HCT116 (cell line): Measurements from ENCODE around the gene PFN2. TPM values are rescaled to one million over a fixed set of nuclear protein-coding genes. Genes with fewer than 3 reads are reported as not detected.

Experiments
- ATAC-seq: fragments of 200-7000 bp; cut with Tn5 transposase; 2 replicates; pipeline ENCODE4 v1.9.1; 2020; ENCODE audit warnings: mild to moderate bottlenecking, moderate library complexity
- BruUV-seq: library from RNA; stranded (reverse); fragments of 400-500 nt; replicated peaks from 2 replicates; lab custom pipeline; 2021; lab: Mats Ljungman, UMichigan
- CTCF ChIA-PET: fragments of 300-600 bp; sonication (Branson Sonifier 250); formaldehyde crosslinking; loops from one replicate; lab custom pipeline; 2021; ENCODE audit warnings: antibody characterized with exemption; lab: Charles Lee
- POLR2A ChIA-PET: fragments of 300-600, 350-600 bp; sonication (Branson Sonifier 250); formaldehyde crosslinking; loops from one replicate; lab custom pipeline; 2021; ENCODE audit warnings: antibody characterized with exemption; lab: Charles Lee
- RAD21 ChIA-PET, 2 experiments: fragments of 300-600 bp; sonication (Branson Sonifier 250); formaldehyde crosslinking; loops; one replicate each; lab custom pipeline; 2023; ENCODE audit warnings: low total read pairs in 2 of 2; ENCODE audit not compliant: uncharacterized antibody in 2 of 2, unreplicated experiment in 2 of 2, low non-redundant PET in 1 of 2; lab: Charles Lee
- DNase-seq: peaks from one replicate; pipeline ENCODE4 v3.0.0-alpha.2; 2010; ENCODE audit warnings: low read depth, low spot score
- H2AFZ ChIP-seq: fragments of 200-600 bp; shearing (Covaris generic), sonication (generic); 2 replicates; pipeline ENCODE4 v1.6.1; 2017; ENCODE audit warnings: low read depth, mixed run types, mixed read lengths, antibody characterized with exemption, low read length; ENCODE audit not compliant: poor library complexity, severe bottlenecking
- H3K27ac ChIP-seq: 2 replicates; pipeline ENCODE4 v1.5.1; 2012; ENCODE audit warnings: low read depth, low read length
- H3K27me3 ChIP-seq: fragments of 200-600 bp; sonication (generic); 2 replicates; pipeline ENCODE4 v1.6.1; 2016; ENCODE audit warnings: mixed run types, low read length, mixed read lengths; ENCODE audit not compliant: insufficient read depth
- H3K36me3 ChIP-seq, 2 experiments: fragments of 200-500 bp in 1 of 2; fragments of 200-600 bp in 1 of 2; sonication (Bioruptor generic) in 1 of 2; sonication (generic) in 1 of 2; 2 replicates each; pipeline versions ENCODE4 v1.5.1 to v1.6.1; 2014 to 2016; ENCODE audit warnings: low read length in 2 of 2, inconsistent platforms in 1 of 2, mixed read lengths in 1 of 2, mixed run types in 1 of 2; ENCODE audit not compliant: insufficient read depth in 2 of 2, control insufficient read depth in 1 of 2
- H3K4me1 ChIP-seq, 2 experiments: fragments of 200-600 bp in 1 of 2; sonication (generic) in 1 of 2; 2 replicates each; pipeline versions ENCODE4 v1.5.1 to v1.6.1; 2012 to 2017; ENCODE audit warnings: low read length in 2 of 2, inconsistent platforms in 1 of 2, mild to moderate bottlenecking in 1 of 2, mixed read lengths in 1 of 2, mixed run types in 1 of 2, moderate library complexity in 1 of 2; ENCODE audit not compliant: insufficient read depth in 2 of 2, control insufficient read depth in 1 of 2
- H3K4me2 ChIP-seq: fragments of 200-600 bp; sonication (generic); 2 replicates; pipeline ENCODE4 v1.6.1; 2017; ENCODE audit warnings: mixed run types, low read length, mixed read lengths
- H3K4me3 ChIP-seq, 2 experiments: fragments of 200-600 bp in 1 of 2; sonication (generic) in 1 of 2; replicated peaks in 1 of 2; 2 replicates each; pipeline ENCODE4 v1.5.1; 2011 to 2016; ENCODE audit warnings: low read length in 2 of 2, control low read depth in 1 of 2, low read depth in 1 of 2, mild to moderate bottlenecking in 1 of 2, mixed read lengths in 1 of 2, mixed run types in 1 of 2
- H3K79me2 ChIP-seq: fragments of 200-600 bp; sonication (generic); 2 replicates; pipeline ENCODE4 v1.6.1; 2017; ENCODE audit warnings: mild to moderate bottlenecking, mixed run types, low read length, moderate library complexity, mixed read lengths; ENCODE audit not compliant: insufficient read depth
- H3K9ac ChIP-seq: fragments of 200-600 bp; sonication (generic); 2 replicates; pipeline ENCODE4 v1.6.1; 2016; ENCODE audit warnings: low read length, mixed read lengths
- H3K9me2 ChIP-seq: fragments of 200-600 bp; sonication (generic), shearing (Covaris generic); 2 replicates; pipeline ENCODE4 v1.6.1; 2017; ENCODE audit warnings: mixed run types, mild to moderate bottlenecking, moderate library complexity; ENCODE audit not compliant: insufficient read depth
- H3K9me3 ChIP-seq, 2 experiments: fragments of 200-500 bp in 1 of 2; fragments of 200-600 bp in 1 of 2; sonication (Bioruptor generic) in 1 of 2; sonication (generic) in 1 of 2; 2 replicates each; pipeline ENCODE4 v1.6.1; 2014 to 2017; ENCODE audit warnings: low read length in 2 of 2, mixed read lengths in 2 of 2, inconsistent platforms in 1 of 2, low read depth in 1 of 2, mild to moderate bottlenecking in 1 of 2, mixed run types in 1 of 2, moderate library complexity in 1 of 2; ENCODE audit not compliant: control insufficient read depth in 1 of 2, insufficient read depth in 1 of 2
- H4K20me1 ChIP-seq: fragments of 200-600 bp; sonication (generic), shearing (Covaris generic); 2 replicates; pipeline ENCODE4 v1.6.1; 2017; ENCODE audit warnings: mixed run types, mild to moderate bottlenecking, moderate library complexity; ENCODE audit not compliant: insufficient read depth
- CBX3 ChIP-seq: IDR thresholded peaks from 2 replicates; pipeline ENCODE4 v1.6.1; 2012; ENCODE audit warnings: low read depth
- EGR1 ChIP-seq: IDR thresholded peaks from 2 replicates; pipeline ENCODE4 v1.6.1; 2012; ENCODE audit warnings: low read depth
- FOSL1 ChIP-seq: IDR thresholded peaks from 2 replicates; pipeline ENCODE4 v1.6.1; 2012; ENCODE audit warnings: low read depth
- JUND ChIP-seq: IDR thresholded peaks from 2 replicates; pipeline ENCODE4 v1.6.1; 2012
- POLR2A ChIP-seq: IDR thresholded peaks from 2 replicates; pipeline ENCODE4 v1.7.0; 2011; ENCODE audit warnings: borderline replicate concordance; ENCODE audit not compliant: insufficient read depth, insufficient read length; ENCODE audit errors: extremely low read depth
- TCF7L2 ChIP-seq: IDR thresholded peaks from 2 replicates; pipeline ENCODE4 v1.7.0; 2011; ENCODE audit warnings: borderline replicate concordance, inconsistent platforms; ENCODE audit not compliant: insufficient read depth, insufficient read length; ENCODE audit errors: extremely low read depth
- intact Hi-C: fragments of 100-400 bp; cut with micrococcal nuclease; formaldehyde crosslinking; loops from 2 replicates; pipeline ENCODE4 v1.10.0; 2022
- total RNA-seq: library from RNA; stranded (reverse); gene quantifications from one replicate; pipeline ENCODE4 v1.2.1, GENCODE V29; 2021; ENCODE audit not compliant: unreplicated experiment
- TF ChIP-seq, protein P1 (sequence below): IDR thresholded peaks from 2 replicates; pipeline ENCODE4 v1.6.1; 2012
- TF ChIP-seq, protein P2 (sequence below): IDR thresholded peaks from 2 replicates; pipeline ENCODE4 v1.6.1; 2011; ENCODE audit warnings: mild to moderate bottlenecking, low read length, moderate library complexity; ENCODE audit not compliant: insufficient replicate concordance; ENCODE audit errors: extremely low read depth
- TF ChIP-seq, protein P3 (sequence below), 3 experiments: fragments of 200-600 bp in 1 of 3; sonication (generic) in 1 of 3; IDR thresholded peaks in 2 of 3; conservative IDR thresholded peaks in 1 of 3; 2 replicates each; pipeline ENCODE4 v1.5.1; 2012 to 2017; ENCODE audit warnings: low read depth in 2 of 3, low read length in 2 of 3, antibody characterized with exemption in 1 of 3, borderline replicate concordance in 1 of 3, control low read depth in 1 of 3, mild to moderate bottlenecking in 1 of 3, mixed read lengths in 1 of 3, mixed run types in 1 of 3, moderate library complexity in 1 of 3; ENCODE audit not compliant: insufficient read depth in 1 of 3
- TF ChIP-seq, protein P4 (sequence below): IDR thresholded peaks from 2 replicates; pipeline ENCODE4 v1.6.1; 2012

The PFN2 gene
- total RNA-seq, 1 experiment from 2014 or later: 131 TPM

DNA sequence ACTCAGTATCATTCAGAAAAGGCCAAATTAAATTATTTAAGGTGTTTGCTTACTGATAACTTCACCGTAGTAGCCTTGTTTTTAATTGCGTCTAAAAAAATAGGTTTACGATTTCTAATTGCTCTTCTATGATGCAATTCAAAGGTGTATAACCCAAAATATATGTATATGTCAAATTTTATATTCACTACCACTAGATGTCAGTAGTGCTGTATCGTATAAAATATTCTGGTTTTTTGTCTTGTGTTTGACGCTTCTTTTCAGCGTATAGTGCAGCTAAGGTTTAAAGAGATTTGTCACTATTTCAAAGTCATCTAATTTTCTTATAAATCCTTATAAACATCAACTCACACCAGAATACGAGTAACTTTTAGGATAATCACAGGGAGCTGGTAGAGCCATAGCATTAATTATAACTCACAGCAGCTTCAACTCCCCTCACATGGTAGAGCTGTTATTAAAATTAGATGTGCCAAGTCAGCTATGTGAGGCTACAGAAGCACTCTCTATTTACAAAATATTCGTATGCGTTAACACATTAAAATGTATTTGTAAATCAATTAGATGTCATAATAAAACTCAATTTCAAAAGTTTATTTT is 3.5 kb downstream of the PFN2 start (continued):
- TF ChIP-seq TCF7L2 (no peak), FOSL1 (no peak)
- TF ChIP-seq, protein P1, sequence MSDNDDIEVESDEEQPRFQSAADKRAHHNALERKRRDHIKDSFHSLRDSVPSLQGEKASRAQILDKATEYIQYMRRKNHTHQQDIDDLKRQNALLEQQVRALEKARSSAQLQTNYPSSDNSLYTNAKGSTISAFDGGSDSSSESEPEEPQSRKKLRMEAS: no peak

DNA sequence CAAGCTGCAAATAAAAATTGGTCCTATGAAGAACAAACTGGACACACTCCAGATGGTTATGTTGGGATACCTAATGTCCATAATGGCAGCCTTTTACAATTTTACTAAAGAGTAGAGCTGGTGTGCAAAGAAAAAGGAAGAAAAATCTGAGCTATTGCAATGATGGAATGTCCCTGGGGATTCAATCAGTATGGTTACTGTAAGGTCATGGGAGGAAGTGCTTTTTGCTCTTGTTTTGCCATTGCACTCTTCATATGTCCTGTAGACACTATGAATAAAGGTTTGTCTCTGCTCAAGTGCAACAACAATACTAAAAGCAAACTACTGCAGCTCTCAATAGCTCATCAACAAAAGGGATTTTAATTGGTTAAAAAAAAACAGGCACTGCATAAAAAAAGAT is 5.4 kb downstream of the PFN2 start:
- Histone ChIP-seq H3K9me3 (no peaks in the 10 kb centered on the region), H3K9me2 (no peaks in the 10 kb centered on the region), H4K20me1 (peaks cover 12% of the 10 kb centered on the region; the same call in 1 of the 2 replicates), H3K4me3 (no peak overlapping the region), H3K27me3 (no peaks in the 10 kb centered on the region), H3K36me3 (peaks cover 17 to 49% of the 10 kb centered on the region in 2 experiments), H3K27ac (no peak overlapping the region), H3K4me1 (peaks cover 7 to 14% of the 10 kb centered on the region in 2 experiments; a peak in 3 of 4 replicates), H2AFZ (no peak overlapping the region), H3K9ac (no peak overlapping the region), H3K4me2 (no peak overlapping the region), H3K79me2 (peaks cover 92% of the 10 kb centered on the region)
- ChIA-PET CTCF (interaction anchor here (0.6 to 4.2 kb wide), 3 partner anchors 10 to 255 kb away, joined by 3 to 47 read pairs (median 4); no protein-coding TSS in a partner anchor), RAD21 (no interaction called here), POLR2A (no interaction called here)
- no peak for DNase-seq
- BruUV-seq: no TSS peak
- TF ChIP-seq, protein P2, sequence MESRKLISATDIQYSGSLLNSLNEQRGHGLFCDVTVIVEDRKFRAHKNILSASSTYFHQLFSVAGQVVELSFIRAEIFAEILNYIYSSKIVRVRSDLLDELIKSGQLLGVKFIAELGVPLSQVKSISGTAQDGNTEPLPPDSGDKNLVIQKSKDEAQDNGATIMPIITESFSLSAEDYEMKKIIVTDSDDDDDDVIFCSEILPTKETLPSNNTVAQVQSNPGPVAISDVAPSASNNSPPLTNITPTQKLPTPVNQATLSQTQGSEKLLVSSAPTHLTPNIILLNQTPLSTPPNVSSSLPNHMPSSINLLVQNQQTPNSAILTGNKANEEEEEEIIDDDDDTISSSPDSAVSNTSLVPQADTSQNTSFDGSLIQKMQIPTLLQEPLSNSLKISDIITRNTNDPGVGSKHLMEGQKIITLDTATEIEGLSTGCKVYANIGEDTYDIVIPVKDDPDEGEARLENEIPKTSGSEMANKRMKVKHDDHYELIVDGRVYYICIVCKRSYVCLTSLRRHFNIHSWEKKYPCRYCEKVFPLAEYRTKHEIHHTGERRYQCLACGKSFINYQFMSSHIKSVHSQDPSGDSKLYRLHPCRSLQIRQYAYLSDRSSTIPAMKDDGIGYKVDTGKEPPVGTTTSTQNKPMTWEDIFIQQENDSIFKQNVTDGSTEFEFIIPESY: no peak
- TF ChIP-seq CBX3 (no peak), JUND (no peak), EGR1 (no peak), POLR2A (no peak)
- TF ChIP-seq, protein P3, sequence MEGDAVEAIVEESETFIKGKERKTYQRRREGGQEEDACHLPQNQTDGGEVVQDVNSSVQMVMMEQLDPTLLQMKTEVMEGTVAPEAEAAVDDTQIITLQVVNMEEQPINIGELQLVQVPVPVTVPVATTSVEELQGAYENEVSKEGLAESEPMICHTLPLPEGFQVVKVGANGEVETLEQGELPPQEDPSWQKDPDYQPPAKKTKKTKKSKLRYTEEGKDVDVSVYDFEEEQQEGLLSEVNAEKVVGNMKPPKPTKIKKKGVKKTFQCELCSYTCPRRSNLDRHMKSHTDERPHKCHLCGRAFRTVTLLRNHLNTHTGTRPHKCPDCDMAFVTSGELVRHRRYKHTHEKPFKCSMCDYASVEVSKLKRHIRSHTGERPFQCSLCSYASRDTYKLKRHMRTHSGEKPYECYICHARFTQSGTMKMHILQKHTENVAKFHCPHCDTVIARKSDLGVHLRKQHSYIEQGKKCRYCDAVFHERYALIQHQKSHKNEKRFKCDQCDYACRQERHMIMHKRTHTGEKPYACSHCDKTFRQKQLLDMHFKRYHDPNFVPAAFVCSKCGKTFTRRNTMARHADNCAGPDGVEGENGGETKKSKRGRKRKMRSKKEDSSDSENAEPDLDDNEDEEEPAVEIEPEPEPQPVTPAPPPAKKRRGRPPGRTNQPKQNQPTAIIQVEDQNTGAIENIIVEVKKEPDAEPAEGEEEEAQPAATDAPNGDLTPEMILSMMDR (IDR thresholded peaks at IDR 0.05 in 2 of 3, conservative IDR thresholded peaks at IDR 0.05 in 1 of 3; ENCODE audit: borderline replicate concordance in 1 of 3, insufficient read depth in 1 of 3, low read depth in 2 of 3, low read length in 2 of 3): no peak
- TF ChIP-seq, protein P4, sequence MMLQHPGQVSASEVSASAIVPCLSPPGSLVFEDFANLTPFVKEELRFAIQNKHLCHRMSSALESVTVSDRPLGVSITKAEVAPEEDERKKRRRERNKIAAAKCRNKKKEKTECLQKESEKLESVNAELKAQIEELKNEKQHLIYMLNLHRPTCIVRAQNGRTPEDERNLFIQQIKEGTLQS: no peak
- ATAC-seq: no peak
- intact Hi-C loops: loop anchor here (10.0 kb wide), 2 partner anchors 470 to 530 kb away; no protein-coding TSS in a partner anchor
